Nephron (organoid): Measurements from ENCODE around the gene SUMO2.
"Not testable (repeated sequence)": the region's sequence is repeated elsewhere in the genome, so short reads cannot be mapped to it uniquely, and the experiment has no call there.

Source experiments
- H3K27ac Mint-ChIP-seq, 3 experiments: 2 replicates each; pipeline ENCODE4 v1.8.0; 2020; ENCODE audit warnings: mixed read lengths in 3 of 3, mild to moderate bottlenecking in 2 of 3, moderate library complexity in 1 of 3
- H3K27me3 Mint-ChIP-seq: 2 replicates; pipeline ENCODE4 v1.8.0; 2021; ENCODE audit warnings: low read depth, mild to moderate bottlenecking, moderate library complexity, mixed read lengths
- H3K36me3 Mint-ChIP-seq: 2 replicates; pipeline ENCODE4 v1.8.0; 2020; ENCODE audit warnings: low read depth, mixed read lengths
- H3K4me1 Mint-ChIP-seq: 2 replicates; pipeline ENCODE4 v1.8.0; 2020; ENCODE audit warnings: mixed read lengths
- H3K4me3 Mint-ChIP-seq, 3 experiments: 2 replicates each; pipeline ENCODE4 v1.8.0; 2020; ENCODE audit warnings: mild to moderate bottlenecking in 3 of 3, mixed read lengths in 3 of 3, moderate library complexity in 2 of 3
- H3K9me3 Mint-ChIP-seq: 2 replicates; pipeline ENCODE4 v1.8.0; 2020; ENCODE audit warnings: mixed read lengths
- CTCF ChIP-seq, 3 experiments: fragments of 200-600 bp; sonication (generic); IDR thresholded peaks; one replicate each; pipeline ENCODE4 v1.5.0; 2021; ENCODE audit warnings: antibody characterized with exemption in 3 of 3; ENCODE audit not compliant: unreplicated experiment in 3 of 3

The SUMO2 gene

GRCh38 chr17:75130059-75130631 is 52.6 kb downstream of the SUMO2 start:
- H3K27ac Mint-ChIP-seq: peak overlapping the region; percentile 83 to 97 (median 86)
- no peaks in the 10 kb centered on the region for H3K9me3 Mint-ChIP-seq
- peaks cover 7% of the 10 kb centered on the region for H3K4me1 Mint-ChIP-seq
- H3K4me3 Mint-ChIP-seq: peak overlapping the region; percentile 96 to 97 (median 96)
- no peak for TF ChIP-seq CTCF (IDR thresholded peaks at IDR 0.05; ENCODE audit: unreplicated experiment in 3 of 3)
- H3K36me3 Mint-ChIP-seq: peaks cover 21% of the 10 kb centered on the region
- H3K27me3 Mint-ChIP-seq: no peaks in the 10 kb centered on the region

GRCh38 chr17:75129576-75129975 is 53.2 kb downstream of the SUMO2 start:
- Mint-ChIP-seq H3K9me3 (no peaks in the 10 kb centered on the region), H3K27me3 (no peaks in the 10 kb centered on the region), H3K27ac (no peak overlapping the region), H3K36me3 (peaks cover 18% of the 10 kb centered on the region), H3K4me1 (peaks cover 7% of the 10 kb centered on the region), H3K4me3 (peak overlapping the region; percentile 53 to 71 (median 69))
- no peak for TF ChIP-seq CTCF (IDR thresholded peaks at IDR 0.05; ENCODE audit: unreplicated experiment in 3 of 3)

- Mint-ChIP-seq H3K9me3 (no peaks in the 10 kb centered on the region), H3K27ac (no peak overlapping the region), H3K27me3 (no peaks in the 10 kb centered on the region)
Observed at GRCh38 chr17:75128694-75129505, 53.9 kb downstream of the SUMO2 start.

GRCh38 chr17:75127936-75128335 is 54.8 kb downstream of the SUMO2 start:
- not testable (repeated sequence) for H3K4me1 Mint-ChIP-seq, H3K27ac Mint-ChIP-seq, H3K27me3 Mint-ChIP-seq, H3K9me3 Mint-ChIP-seq
- peaks cover 18% of the 10 kb centered on the region for H3K36me3 Mint-ChIP-seq
- peak overlapping the region; percentile 12 to 69 (median 66) for H3K4me3 Mint-ChIP-seq

More at GRCh38 chr17:75128694-75129505, 53.9 kb downstream of the SUMO2 start:
- Mint-ChIP-seq H3K4me1 (peaks cover 7% of the 10 kb centered on the region), H3K4me3 (peak overlapping the region; percentile 53 to 71 (median 69)), H3K36me3 (peaks cover 18% of the 10 kb centered on the region)
- TF ChIP-seq CTCF (IDR thresholded peaks at IDR 0.05; ENCODE audit: unreplicated experiment in 3 of 3): no peak

- peaks cover 18% of the 10 kb centered on the region for H3K36me3 Mint-ChIP-seq
- H3K27me3 Mint-ChIP-seq: no peaks in the 10 kb centered on the region
- peaks cover 7% of the 10 kb centered on the region for H3K4me1 Mint-ChIP-seq
- H3K9me3 Mint-ChIP-seq: no peaks in the 10 kb centered on the region
- no peak for TF ChIP-seq CTCF (IDR thresholded peaks at IDR 0.05; ENCODE audit: unreplicated experiment in 3 of 3)
- H3K4me3 Mint-ChIP-seq: no peak overlapping the region
- H3K27ac Mint-ChIP-seq: no peak overlapping the region
Observed at GRCh38 chr17:75126954-75127353, 55.8 kb downstream of the SUMO2 start.

GRCh38 chr17:75125984-75126383 is 56.8 kb downstream of the SUMO2 start:
- Mint-ChIP-seq H3K36me3 (peaks cover 20% of the 10 kb centered on the region), H3K4me1 (peaks cover 7% of the 10 kb centered on the region), H3K27me3 (no peaks in the 10 kb centered on the region), H3K27ac (no peak overlapping the region), H3K4me3 (no peak overlapping the region), H3K9me3 (no peaks in the 10 kb centered on the region)
- no peak for TF ChIP-seq CTCF (IDR thresholded peaks at IDR 0.05; ENCODE audit: unreplicated experiment in 3 of 3)
